ENCODE measurements around the gene OR5M10. TPM values are rescaled to one million over a fixed set of nuclear protein-coding genes. Genes with fewer than 3 reads are reported as not detected.
"Not testable (repeated sequence)": the region's sequence is repeated elsewhere in the genome, so short reads cannot be mapped to it uniquely, and the experiment has no call there.

Gene OR5M10
- not detected for polyA plus RNA-seq (ENCODE audit: insufficient read length in 4 of 4)

GRCh38 chr11:56577621-56578020 lies at the start of gene OR5M10:
TSS of gene OR5M10 (minus strand) at chr11:56577721. CDS start at chr11:56577721, 0 bp downstream.
- DNase-seq (ENCODE audit: low read depth in 4 of 4, low spot score in 2 of 4): no peak

- no peak for DNase-seq (ENCODE audit: low read depth in 4 of 4, low spot score in 2 of 4)
These were observed 48.4 kb upstream of the OR5M10 start for GRCh38 chr11:56625946-56626345.

- peak in 2 of 4 donors; percentile 1 to 15 for DNase-seq (ENCODE audit: low read depth in 4 of 4, low spot score in 2 of 4)
These were observed 47.2 kb upstream of the OR5M10 start for GRCh38 chr11:56624661-56625110.

DNA sequence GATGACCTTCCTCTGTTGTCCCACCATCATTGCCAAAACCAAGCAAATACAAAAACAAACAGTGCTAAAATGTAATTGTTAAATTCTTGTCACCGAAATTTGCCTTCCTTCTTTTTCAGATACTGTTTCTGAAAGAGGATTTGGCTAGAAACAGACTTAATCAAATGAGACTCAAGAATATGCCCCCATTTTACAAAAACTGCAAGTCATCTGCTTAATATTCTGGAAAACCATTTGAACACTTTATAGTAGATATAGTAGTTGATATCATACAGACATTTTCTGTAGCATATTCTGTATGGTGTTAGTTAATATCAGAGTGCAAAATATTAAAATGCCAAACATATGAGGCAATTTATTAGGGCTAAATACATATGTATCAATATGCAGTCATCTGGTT lies 33.7 kb upstream of the OR5M10 start:
- no peak for DNase-seq (ENCODE audit: low read depth in 4 of 4, low spot score in 2 of 4)

- DNase-seq (ENCODE audit: low read depth in 4 of 4, low spot score in 2 of 4): not testable (repeated sequence)
These were observed 14.7 kb upstream of the OR5M10 start for GRCh38 chr11:56592088-56592717.

- DNase-seq (ENCODE audit: low read depth in 4 of 4, low spot score in 2 of 4): no peak
These were observed 18.9 kb downstream of the OR5M10 start for GRCh38 chr11:56558574-56558973.

DNA sequence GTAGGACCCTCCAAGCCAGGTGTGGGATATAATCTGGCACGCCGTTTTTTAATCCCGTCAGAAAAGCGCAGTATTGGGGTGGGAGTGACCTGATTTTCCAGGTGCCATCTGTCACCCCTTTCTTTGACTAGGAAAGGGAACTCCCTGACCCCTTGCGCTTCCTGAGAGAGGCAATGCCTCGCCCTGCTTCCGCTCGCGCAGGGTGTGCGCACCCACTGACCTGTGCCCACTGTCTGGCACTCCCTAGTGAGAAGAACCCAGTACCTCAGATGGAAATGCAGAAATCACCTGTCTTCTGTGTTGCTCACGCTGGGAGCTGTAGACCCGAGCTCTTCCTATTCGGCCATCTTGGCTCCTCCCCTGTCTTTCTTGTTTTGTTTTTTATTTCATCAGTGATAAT lies 22.8 kb downstream of the OR5M10 start:
- not testable (repeated sequence) for DNase-seq (ENCODE audit: low read depth in 4 of 4, low spot score in 2 of 4)

DNA sequence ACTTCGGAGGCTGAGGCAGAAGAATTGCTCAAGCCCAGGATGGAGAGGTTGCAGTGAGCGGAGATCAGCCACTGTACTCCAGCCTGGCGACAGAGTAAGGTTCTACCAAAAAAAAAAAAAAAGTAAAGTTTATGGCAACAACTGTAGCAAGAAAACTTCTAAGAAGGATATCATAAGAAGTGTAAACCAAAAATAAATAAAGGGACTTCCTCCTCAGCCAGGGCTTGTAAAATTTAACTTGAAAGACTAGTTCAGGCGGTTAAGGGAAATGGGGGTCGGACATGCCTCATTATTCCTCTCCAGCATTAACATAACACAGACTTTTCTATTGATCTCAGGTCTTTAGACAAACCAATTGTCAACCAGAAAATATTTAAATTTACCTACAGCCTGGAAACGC lies 32.0 kb downstream of the OR5M10 start:
- no peak for DNase-seq (ENCODE audit: low read depth in 4 of 4, low spot score in 2 of 4)

DNA sequence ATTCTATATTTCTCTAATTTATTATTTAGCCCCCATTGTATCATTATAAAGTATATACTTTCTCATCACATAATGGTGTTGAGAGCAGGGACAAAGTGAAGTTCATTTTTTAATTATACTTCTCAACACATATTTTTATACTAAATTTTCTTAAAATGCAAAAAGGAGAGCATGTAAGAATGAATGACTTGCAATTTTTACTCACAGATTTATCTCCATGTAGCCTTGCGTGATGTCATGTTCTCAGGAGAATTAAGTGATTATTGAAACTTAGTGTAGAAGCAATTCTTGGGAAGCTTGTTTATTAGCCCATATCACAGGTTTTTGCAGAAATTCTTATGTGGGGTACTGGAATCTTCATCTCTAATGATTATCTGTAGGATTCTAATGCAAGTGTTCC lies 33.8 kb downstream of the OR5M10 start:
- DNase-seq (ENCODE audit: low read depth in 4 of 4, low spot score in 2 of 4): no peak

- no peak for DNase-seq (ENCODE audit: low read depth in 4 of 4, low spot score in 2 of 4)
These were observed 34.4 kb downstream of the OR5M10 start, which contains the start of gene OR5M11 for GRCh38 chr11:56543157-56543556. TSS of gene OR5M11 (minus strand) at chr11:56543257. CDS start at chr11:56543257, 0 bp downstream.

DNA sequence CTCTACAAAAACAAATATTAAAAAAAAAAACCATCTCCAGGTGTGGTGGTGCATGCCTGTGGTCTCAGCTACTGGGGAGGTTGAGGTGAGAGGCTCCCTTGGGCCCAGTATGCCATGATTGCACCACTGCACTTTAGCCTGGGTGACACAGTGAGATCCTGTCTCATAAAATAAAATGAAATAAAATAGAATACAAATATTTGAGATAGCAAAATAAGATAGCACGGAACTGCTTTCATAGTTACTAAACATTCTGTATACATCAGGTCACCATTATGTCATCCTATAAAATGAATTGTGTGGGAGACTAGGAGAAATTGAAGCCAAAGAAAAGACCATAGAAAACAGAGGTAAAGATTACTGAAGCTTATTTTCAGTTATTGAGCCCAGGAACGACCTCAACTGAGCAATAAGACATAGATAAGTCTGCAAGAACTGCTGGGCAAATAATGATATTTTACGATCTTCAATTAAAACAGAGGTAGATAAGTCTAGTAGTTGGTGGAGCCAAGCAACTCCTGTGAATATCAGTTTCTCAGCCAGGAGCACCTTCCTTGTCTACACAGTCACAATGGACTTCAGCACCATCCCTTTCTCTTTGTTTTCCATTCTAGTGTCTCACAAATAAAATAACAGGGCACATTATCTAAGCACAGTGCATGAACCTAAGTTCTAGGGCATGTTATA lies 44.3 kb downstream of the OR5M10 start:
- DNase-seq (ENCODE audit: low read depth in 4 of 4, low spot score in 2 of 4): no peak

DNA sequence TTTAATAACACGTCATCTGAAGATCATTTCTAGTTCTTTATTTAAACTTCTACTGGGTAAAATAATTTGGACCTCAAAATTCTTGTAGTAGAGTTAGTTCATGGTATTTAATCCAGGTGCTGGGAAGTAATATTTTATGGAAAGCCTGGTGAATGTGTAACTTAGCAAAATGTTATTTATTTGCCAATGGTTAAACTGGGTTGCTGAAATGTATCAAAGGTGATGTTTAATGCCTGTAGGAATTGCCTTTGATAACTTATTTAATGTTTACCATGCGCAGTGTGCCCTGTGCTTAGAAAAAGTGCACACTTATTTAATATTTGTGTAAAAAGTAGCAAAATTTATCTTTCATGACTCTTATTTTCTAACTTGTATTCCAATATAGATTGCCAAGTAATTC lies 45.7 kb downstream of the OR5M10 start:
- no peak for DNase-seq (ENCODE audit: low read depth in 4 of 4, low spot score in 2 of 4)

Other genes starting within 250 kb of the OR5M10 start
- not detected for gene OR8K1, start 231.7 kb downstream of the OR5M10 start, polyA plus RNA-seq (ENCODE audit: insufficient read length in 4 of 4)
- not detected for gene OR8J1, start 223.4 kb downstream of the OR5M10 start, polyA plus RNA-seq (ENCODE audit: insufficient read length in 4 of 4)
- not detected for gene OR8U1, start 202.1 kb downstream of the OR5M10 start, polyA plus RNA-seq (ENCODE audit: insufficient read length in 4 of 4)
- not detected for gene OR5AL1, start 165.0 kb downstream of the OR5M10 start, polyA plus RNA-seq (ENCODE audit: insufficient read length in 4 of 4)
- not detected for gene OR5M3, start 104.4 kb downstream of the OR5M10 start, polyA plus RNA-seq (ENCODE audit: insufficient read length in 4 of 4)
- not detected for gene OR5M8, start 86.4 kb downstream of the OR5M10 start, polyA plus RNA-seq (ENCODE audit: insufficient read length in 4 of 4)
- gene OR5M11, start 34.5 kb downstream of the OR5M10 start, polyA plus RNA-seq (ENCODE audit: insufficient read length in 4 of 4): not detected
- not detected for gene OR5M1, start 37.2 kb upstream of the OR5M10 start, polyA plus RNA-seq (ENCODE audit: insufficient read length in 4 of 4)
- gene OR5AP2, start 64.7 kb upstream of the OR5M10 start, polyA plus RNA-seq (ENCODE audit: insufficient read length in 4 of 4): not detected
- not detected for gene OR5AR1, start 86.0 kb upstream of the OR5M10 start, polyA plus RNA-seq (ENCODE audit: insufficient read length in 4 of 4)
- not detected for gene OR9G1, start 121.4 kb upstream of the OR5M10 start, polyA plus RNA-seq (ENCODE audit: insufficient read length in 4 of 4)
- not detected for gene OR9G4, start 171.0 kb upstream of the OR5M10 start, polyA plus RNA-seq (ENCODE audit: insufficient read length in 4 of 4)

Data from left renal cortex interstitium (tissue), 4 donors.